Stimulated activated naive CD8-positive, alpha-beta T cell treated with anti-CD3 and anti-CD28 coated beads, Interleukin-15, Interleukin-2, amounts not matched to agents 100 U/mL and 50 U/mL, for 24 hours (primary cell): ENCODE data around the gene OR4S2.

Experiments used
- ATAC-seq: fragments of 150-1000 bp; cut with Tn5 transposase; one replicate; pipeline ENCODE4 v1.10.0; 2021
- DNase-seq: peaks from one replicate; pipeline ENCODE4 v3.0.0; 2021

The OR4S2 gene, protein sequence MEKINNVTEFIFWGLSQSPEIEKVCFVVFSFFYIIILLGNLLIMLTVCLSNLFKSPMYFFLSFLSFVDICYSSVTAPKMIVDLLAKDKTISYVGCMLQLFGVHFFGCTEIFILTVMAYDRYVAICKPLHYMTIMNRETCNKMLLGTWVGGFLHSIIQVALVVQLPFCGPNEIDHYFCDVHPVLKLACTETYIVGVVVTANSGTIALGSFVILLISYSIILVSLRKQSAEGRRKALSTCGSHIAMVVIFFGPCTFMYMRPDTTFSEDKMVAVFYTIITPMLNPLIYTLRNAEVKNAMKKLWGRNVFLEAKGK

DNA sequence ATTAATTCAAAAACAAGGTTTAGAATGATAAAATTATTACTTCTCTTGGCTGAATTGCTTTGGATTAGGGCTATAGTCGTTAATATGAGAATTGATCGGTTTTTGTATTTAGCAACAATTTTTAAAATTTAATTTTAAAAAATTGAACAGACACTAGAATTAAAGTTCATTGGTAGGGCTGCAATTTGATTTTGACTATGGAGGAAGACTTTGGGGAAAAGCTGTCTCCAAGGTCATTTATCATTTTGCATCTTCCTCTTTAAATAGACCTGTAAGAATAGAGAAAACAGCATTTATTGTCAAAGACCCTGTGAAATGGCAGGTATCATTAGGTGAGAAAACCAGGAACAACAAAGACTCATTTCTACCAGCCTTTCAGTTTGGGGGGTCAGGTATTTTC, at the start of gene OR4S2:
TSS of gene OR4S2 (plus strand) at position 301 of the 400 bp plus-strand sequence. CDS start 2,577 bp downstream, outside the sequence.
- ATAC-seq (no peak), DNase-seq (no peak)

DNA sequence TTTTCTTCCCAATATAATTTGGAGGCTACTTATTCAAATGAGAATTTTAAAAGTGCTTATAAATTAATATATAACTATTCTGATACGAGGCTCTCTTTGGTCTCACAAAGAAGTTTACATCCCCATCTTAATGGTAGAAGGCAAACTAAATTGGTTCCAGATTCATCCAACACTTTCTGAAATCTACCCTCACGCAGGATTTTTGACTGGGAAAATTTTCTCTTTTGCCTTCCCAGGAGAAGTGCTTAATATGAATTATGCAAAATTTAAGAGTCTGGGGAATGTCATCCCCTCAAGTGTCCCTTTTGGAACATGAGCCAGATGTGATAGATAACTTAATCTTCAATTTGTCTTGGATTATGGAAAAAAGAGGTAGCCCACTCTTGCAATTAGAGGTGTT, 40.6 kb upstream of the OR4S2 start, which contains the start of gene OR4C11:
TSS of gene OR4C11 (minus strand) at position 101 of the 400 bp plus-strand sequence. CDS start 3,272 bp downstream, outside the sequence.
- ATAC-seq (no peak), DNase-seq (no peak)

DNA sequence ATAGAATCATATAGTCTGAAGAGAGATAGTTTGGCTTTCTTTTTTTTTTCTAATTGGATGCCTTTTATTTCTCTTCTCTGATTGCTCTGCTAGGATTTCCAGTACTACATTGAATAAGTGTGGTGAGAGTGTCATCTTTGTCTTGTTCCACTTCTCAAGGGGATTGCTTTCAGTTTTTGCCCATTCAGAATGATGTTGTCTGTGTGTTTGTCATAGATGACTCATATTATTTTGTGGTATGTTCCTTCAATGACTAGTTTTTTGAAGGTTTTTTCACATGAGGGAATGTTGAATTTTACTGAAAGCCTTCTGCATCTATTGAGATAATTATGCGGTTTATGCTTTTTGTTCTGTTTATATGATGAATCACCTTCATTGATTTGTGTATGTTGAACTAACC, 23.6 kb upstream of the OR4S2 start:
- ATAC-seq (no peak), DNase-seq (no peak)

DNA sequence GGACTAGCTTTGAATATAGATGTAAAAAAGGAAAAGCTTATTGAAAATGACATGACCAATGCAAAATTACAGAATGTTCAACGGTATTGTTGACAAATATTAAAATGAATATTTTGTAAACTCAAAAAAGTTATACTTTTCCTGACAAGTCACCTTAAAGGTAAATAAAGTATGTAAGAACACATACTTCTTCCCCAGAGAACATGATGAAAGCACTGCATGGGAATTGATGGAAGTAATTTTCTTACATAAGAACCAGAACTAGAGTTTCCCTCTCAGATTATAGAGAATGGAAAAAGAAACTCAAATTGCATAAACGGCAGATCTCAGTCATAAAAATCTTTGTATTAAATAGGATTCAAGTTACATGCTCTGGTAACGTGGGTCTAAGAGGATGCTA, 13.3 kb upstream of the OR4S2 start, which contains the start of gene OR4P4:
TSS of gene OR4P4 (plus strand) at position 301 of the 400 bp plus-strand sequence.
- DNase-seq = no peak
- ATAC-seq = no peak

DNA sequence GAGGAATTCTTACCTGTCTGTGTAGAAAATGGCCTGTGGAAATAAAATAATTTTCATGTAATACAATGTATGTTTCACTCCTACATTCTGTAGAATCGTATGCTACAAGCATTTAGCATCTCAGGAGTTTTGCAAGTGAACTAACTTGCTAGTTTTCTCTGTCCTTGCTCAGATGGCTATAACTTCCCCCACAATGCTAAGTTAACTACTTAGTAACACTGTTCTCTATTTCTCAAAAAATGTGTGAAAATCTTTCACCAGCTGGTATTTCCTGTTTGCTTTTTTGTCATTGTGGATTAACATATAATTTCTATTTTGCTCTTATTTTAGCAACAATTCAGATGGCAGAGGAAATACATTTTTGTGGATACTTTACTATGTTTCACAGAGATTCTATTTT, 4.4 kb downstream of the OR4S2 start:
- no peak for DNase-seq
- no peak for ATAC-seq

DNA sequence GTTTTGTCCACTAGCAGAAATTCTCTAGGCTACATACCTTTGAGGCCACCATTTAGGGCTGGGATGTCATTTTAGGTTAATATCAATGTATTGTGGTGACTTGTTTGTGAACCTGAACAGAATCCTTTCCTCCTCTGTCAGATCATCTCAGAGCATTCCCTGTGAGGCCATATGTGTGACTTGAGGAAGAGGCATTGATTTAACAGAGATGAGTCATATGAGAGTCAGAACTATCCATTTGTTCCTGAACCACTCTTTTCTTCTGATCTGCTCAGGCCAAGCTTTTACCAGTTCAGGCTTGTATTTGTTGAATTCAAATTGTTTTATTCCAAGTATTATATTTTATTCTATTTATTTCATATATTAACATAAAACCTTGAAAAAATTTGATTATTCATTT, 7.0 kb downstream of the OR4S2 start:
- DNase-seq = no peak
- no peak for ATAC-seq

DNA sequence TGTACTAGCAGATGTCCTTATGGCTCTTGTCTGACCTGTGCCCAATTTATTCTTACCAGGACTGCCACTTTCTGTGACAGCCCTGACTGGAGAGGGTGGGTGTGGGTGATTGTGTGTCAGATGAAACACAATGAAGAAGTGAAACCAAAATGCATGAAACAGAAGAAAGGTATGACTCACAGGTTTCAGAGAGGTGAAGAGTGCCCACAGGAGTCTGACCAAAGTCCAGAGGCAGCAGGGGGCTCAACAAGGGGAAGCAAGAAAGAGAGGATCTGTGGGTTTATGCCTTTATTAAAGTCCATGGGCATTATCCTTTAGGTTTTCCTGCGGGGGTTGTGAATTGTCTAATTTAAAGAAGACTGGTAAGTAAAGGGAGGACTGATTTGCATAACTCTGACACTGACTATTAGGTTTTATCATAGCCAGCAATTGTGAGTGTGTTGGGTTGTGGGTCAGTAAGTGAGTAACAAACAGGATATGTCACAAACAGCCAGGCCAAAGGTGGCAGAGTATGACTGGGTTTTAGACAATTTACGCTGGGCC, 10.0 kb downstream of the OR4S2 start:
- no peak for ATAC-seq

DNA sequence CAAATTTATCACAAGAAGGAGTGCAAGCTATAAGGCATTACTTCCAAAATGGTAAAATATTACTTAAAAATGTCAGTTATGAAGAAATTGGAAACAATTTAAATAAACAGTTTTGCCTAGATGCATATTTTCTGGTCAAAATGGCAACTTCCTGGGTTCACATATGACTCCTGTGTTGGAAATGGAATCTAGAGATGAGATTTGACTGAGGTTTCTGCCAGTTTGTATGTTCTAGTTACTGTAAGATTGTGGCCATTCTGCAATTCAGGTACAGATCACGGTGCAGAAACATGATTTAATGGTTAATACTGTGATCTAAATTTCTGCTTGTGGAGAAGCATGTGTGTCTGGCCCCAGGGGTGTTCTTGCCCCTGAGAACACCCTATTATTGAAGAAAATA, 10.5 kb downstream of the OR4S2 start:
- no peak for DNase-seq
- no peak for ATAC-seq

More for the DNA sequence above, 10.0 kb downstream of the OR4S2 start:
- DNase-seq = no peak

DNA sequence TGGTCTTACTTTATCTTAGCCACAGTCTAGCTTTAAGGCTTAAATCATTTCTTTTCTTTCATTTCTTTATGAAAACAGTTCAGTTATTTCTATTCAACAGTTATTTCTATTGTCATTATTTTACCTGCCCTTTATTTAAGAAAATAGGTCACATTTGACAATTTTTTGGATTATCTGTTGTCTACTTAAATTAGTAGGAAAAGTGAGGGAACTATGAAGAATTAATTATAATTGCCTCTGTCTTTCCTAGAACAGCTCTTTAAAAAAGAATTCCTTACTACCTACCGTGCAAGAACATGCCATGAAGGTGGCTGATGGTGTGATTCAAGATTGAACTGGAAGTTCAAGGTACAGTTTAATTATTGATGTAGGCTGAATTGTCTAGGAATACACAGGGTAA, 13.8 kb downstream of the OR4S2 start, which contains the start of gene OR4C6:
TSS of gene OR4C6 (plus strand) at position 301 of the 400 bp plus-strand sequence. CDS start 2,966 bp downstream, outside the sequence.
- DNase-seq (no peak), ATAC-seq (no peak)

DNA sequence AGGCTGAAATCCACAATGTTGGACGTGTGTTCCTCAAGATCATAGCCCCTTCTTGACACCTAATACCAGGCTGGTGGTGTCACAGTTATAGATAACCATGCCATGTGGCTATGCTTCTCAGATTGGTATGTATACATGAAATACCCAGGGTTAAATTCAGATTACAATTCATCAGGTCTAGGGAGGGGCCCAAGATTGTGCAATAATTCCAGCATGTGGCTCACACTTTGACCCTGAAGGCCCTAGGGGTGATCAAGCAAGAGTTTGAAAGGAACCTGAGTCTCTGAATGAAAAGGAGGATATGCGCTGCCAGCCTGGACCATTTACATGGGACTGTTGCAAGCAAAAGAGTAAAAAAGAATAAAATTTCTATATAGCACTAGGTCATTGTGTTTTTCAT, 21.2 kb downstream of the OR4S2 start:
- DNase-seq = no peak
- no peak for ATAC-seq

DNA sequence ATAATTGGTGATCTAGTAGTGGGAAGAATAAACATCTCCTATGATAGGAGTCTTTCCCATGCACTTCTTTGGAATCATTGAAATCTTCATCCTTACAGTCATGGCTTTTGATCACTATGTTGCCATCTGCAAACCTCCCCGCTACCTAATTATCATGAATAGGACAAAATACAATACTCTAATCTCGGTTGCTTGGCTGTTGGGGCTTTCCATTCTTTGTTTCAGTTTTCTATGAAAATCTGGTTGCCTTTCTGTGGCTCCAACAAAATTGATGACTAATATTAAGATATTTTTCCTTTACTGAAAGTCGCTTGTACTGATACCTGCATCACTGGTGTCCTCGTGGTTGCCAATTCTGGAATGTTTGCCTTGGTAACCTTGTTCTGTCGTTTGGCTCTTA, 25.7 kb downstream of the OR4S2 start:
- DNase-seq = no peak
- ATAC-seq = no peak

DNA sequence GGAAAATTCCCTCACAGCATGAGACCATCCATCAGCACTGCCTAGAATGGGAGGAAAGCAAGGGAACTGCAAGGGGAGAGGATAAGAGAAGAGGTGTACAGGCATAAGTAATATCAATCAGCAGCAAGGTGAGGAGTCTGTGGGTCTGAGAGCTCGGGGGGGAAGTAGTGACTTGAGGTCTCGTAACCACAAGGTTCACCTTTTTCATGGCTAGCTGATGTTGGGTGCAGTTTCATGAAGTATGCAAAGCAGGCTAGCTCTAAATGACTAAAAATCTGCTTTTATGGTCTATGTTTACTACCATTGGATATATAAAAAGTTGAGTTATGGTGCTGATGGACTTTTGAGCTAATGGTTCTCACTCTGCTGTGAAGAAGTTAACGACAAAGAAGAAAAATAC, 49.7 kb downstream of the OR4S2 start:
- no peak for DNase-seq
- no peak for ATAC-seq

DNA sequence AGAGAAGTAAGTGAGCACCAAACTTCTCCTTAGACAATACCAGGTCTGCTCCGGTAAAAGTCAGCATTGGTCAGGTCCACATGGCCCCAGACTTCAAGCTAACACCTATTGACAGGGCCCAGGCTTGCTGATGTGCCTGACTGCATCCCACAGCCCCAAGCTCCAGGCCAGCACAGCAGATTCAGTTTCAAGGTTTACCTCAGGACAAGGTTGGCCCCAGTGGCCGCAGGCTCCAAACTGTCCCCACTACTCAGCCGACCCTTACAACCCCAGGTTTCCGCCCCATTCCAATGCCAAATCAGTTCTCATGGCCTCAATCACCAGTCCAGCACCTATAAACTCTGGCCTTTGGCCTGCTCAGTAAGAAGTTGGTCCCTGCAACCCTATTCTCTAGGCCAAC, 53.3 kb downstream of the OR4S2 start:
- no peak for ATAC-seq
- DNase-seq = no peak
